ENCODE data around the gene DNASE1L2. TPM values are rescaled to one million over a fixed set of nuclear protein-coding genes. Genes with fewer than 3 reads are reported as not detected.

DNASE1L2 gene
- total RNA-seq, 4 donors from 2014 or later: 0.38 to 0.61 (median 0.57) TPM; not detected in 1

DNA sequence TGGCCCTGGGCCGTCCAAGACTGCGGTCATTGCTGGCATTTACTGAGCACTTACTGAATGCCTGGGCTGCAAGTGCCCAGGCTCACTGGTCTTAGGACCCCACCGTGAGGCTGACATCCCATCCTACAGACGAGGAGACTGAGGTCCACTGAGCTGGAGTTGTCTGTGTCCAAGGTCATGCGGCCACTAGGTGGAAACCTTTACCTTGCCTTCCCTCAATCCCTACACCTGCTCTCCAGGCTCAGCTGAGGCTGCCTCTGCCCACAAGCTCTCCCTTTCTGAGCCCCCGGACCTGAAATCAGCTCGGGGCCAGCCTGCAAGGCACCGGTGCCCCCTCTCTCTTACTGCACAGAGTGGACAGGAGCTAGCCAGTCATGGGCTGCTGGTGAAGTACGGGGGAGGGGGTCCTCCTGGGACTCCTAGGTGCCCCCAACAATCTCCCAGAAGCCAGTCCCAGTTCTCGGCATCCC is 41.4 kb upstream of the DNASE1L2 start:
- H3K4me3 ChIP-seq: peak overlapping the region in 1 of 4 donors; percentile 73
- H3K4me1 ChIP-seq: peaks cover 15 to 41% (median 20%) of the 10 kb centered on the region in 3 donors
- TF ChIP-seq, protein P1, sequence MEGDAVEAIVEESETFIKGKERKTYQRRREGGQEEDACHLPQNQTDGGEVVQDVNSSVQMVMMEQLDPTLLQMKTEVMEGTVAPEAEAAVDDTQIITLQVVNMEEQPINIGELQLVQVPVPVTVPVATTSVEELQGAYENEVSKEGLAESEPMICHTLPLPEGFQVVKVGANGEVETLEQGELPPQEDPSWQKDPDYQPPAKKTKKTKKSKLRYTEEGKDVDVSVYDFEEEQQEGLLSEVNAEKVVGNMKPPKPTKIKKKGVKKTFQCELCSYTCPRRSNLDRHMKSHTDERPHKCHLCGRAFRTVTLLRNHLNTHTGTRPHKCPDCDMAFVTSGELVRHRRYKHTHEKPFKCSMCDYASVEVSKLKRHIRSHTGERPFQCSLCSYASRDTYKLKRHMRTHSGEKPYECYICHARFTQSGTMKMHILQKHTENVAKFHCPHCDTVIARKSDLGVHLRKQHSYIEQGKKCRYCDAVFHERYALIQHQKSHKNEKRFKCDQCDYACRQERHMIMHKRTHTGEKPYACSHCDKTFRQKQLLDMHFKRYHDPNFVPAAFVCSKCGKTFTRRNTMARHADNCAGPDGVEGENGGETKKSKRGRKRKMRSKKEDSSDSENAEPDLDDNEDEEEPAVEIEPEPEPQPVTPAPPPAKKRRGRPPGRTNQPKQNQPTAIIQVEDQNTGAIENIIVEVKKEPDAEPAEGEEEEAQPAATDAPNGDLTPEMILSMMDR (IDR thresholded peaks at IDR 0.05): peak; percentile 41 to 65 (median 48)
- no peak for TF ChIP-seq POLR2A (IDR thresholded peaks at IDR 0.05)
- whole genome bisulfite sequencing, 2 donors: 16 to 40% methylated on average over 1 to 8 of the region's 10 CpGs
- no peaks in the 10 kb centered on the region for H3K36me3 ChIP-seq
- intact Hi-C loops (cut with DNase I): no loop called here
- H3K27ac ChIP-seq: no peak overlapping the region
- DNase-seq: no peak
- peaks cover 10 to 70% (median 16%) of the 10 kb centered on the region in 4 donors for H3K27me3 ChIP-seq
- H3K9me3 ChIP-seq: no peaks in the 10 kb centered on the region

- DNase-seq: no peak
- WGBS, 2 donors: 0 to 6% methylated on average over 3 of the region's 49 CpGs
- no peak for TF ChIP-seq POLR2A (IDR thresholded peaks at IDR 0.05)
- TF ChIP-seq, protein P1 (IDR thresholded peaks at IDR 0.05): no peak
- H3K27ac ChIP-seq: no peak overlapping the region
- no peaks in the 10 kb centered on the region for H3K36me3 ChIP-seq
- no peaks in the 10 kb centered on the region for H3K9me3 ChIP-seq
- peaks cover 15 to 34% (median 20%) of the 10 kb centered on the region in 3 donors for H3K4me1 ChIP-seq
- intact Hi-C loops (cut with DNase I): no loop called here
- peak overlapping the region; percentile 32 to 73 (median 45) for H3K4me3 ChIP-seq
- peaks cover 10 to 70% (median 16%) of the 10 kb centered on the region in 4 donors for H3K27me3 ChIP-seq
Observed at GRCh38 chr16:2195322-2196161, 40.7 kb upstream of the DNASE1L2 start.

GRCh38 chr16:2196162-2196980 is 39.9 kb upstream of the DNASE1L2 start, which contains the start of gene CASKIN1:
TSS of gene CASKIN1 (minus strand) at chr16:2196605. CDS start at chr16:2196432, 173 bp downstream.
- DNase-seq: no peak
- intact Hi-C loops (cut with DNase I): no loop called here
- H3K27ac ChIP-seq: no peak within 1 kb of the TSS
- H3K36me3 ChIP-seq: no peaks in the 10 kb centered on the region
- H3K27me3 ChIP-seq: peaks cover 10 to 70% (median 16%) of the 10 kb centered on the region in 4 donors
- H3K4me3 ChIP-seq: peak within 1 kb of the TSS; percentile 32 to 73 (median 45)
- H3K4me1 ChIP-seq: peaks cover 15 to 27% (median 20%) of the 10 kb centered on the region in 3 donors
- TF ChIP-seq POLR2A (IDR thresholded peaks at IDR 0.05): no peak
- TF ChIP-seq, protein P1 (IDR thresholded peaks at IDR 0.05): no peak
- WGBS, 2 donors: no CpG with 5 or more reads among the region's 129 CpGs
- no peaks in the 10 kb centered on the region for H3K9me3 ChIP-seq

DNA sequence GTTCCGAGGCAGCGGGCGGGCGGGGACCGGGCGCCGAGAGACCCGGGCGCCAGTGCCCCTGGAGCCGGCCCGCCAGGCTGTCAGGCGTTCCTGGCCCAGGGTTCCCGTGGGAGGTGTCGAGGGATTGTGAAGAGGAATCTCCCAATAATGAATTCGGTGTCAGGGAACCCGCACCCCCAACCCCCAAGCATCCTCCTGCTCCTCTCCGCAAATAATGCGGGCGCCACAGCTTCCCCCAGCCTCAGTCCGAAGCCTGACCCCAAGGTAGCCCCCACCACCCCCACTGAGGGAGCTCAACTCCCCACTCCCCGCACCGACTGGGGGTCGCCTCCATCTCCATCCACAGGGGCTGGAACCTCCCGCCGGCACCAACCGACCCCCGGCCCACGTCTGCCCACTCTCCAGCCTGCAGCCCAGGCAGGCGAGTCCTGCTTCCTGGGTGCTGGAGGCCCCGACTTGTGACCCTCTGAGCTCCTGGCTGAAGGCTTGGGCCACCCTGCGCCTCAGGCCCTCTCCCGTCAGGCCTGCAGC is 39.2 kb upstream of the DNASE1L2 start:
- Histone ChIP-seq H3K36me3 (no peaks in the 10 kb centered on the region), H3K27ac (no peak overlapping the region), H3K4me1 (peaks cover 15 to 27% (median 20%) of the 10 kb centered on the region in 3 donors), H3K27me3 (peaks cover 10 to 69% (median 16%) of the 10 kb centered on the region in 4 donors), H3K4me3 (peak overlapping the region in 2 of 4 donors; percentile 55 to 73), H3K9me3 (no peaks in the 10 kb centered on the region)
- DNase-seq: no peak
- intact Hi-C loops (cut with DNase I): no loop called here
- WGBS, 2 donors: 0 to 16% methylated on average over 5 to 8 of the region's 32 CpGs
- TF ChIP-seq, protein P1 (IDR thresholded peaks at IDR 0.05): no peak
- TF ChIP-seq POLR2A (IDR thresholded peaks at IDR 0.05): no peak
